GM18499 (cell line): Measurements from ENCODE around the gene PLCL1.

Source experiments
- ATAC-seq: cut with Tn5 transposase; IDR thresholded peaks from one replicate; pipeline ENCODE4 v1.9.1; 2021; ENCODE audit warnings: moderate number of reproducible peaks; ENCODE audit not compliant: insufficient read depth, unreplicated experiment

Gene PLCL1

GRCh38 chr2:197943731-197944130 lies 139.3 kb downstream of the PLCL1 start:
- no peak for ATAC-seq

GRCh38 chr2:197944416-197945096 lies 140.2 kb downstream of the PLCL1 start:
- ATAC-seq = no peak

- ATAC-seq = no peak
These were observed 142.2 kb downstream of the PLCL1 start for GRCh38 chr2:197946562-197946961.

GRCh38 chr2:197947219-197947757 lies 142.9 kb downstream of the PLCL1 start:
- no peak for ATAC-seq

- ATAC-seq = no peak
These were observed 144.8 kb downstream of the PLCL1 start for GRCh38 chr2:197949224-197949623.

- no peak for ATAC-seq
These were observed 145.6 kb downstream of the PLCL1 start for GRCh38 chr2:197950006-197950405.

- ATAC-seq = no peak
These were observed 146.3 kb downstream of the PLCL1 start for GRCh38 chr2:197950724-197951123.

- ATAC-seq = no peak
These were observed 148.3 kb downstream of the PLCL1 start for GRCh38 chr2:197952540-197953202.

- no peak for ATAC-seq
These were observed 149.9 kb downstream of the PLCL1 start for GRCh38 chr2:197954328-197954727.

GRCh38 chr2:197958592-197959150 lies 154.3 kb downstream of the PLCL1 start:
- no peak for ATAC-seq

GRCh38 chr2:197959383-197959782 lies 155.0 kb downstream of the PLCL1 start:
- no peak for ATAC-seq

GRCh38 chr2:197960786-197961185 lies 156.4 kb downstream of the PLCL1 start:
- ATAC-seq = no peak

GRCh38 chr2:197964720-197965119 lies 160.3 kb downstream of the PLCL1 start:
- ATAC-seq = no peak

GRCh38 chr2:197965756-197966155 lies 161.4 kb downstream of the PLCL1 start:
- ATAC-seq = no peak

GRCh38 chr2:197969391-197969893 lies 165.0 kb downstream of the PLCL1 start:
- no peak for ATAC-seq

- no peak for ATAC-seq
These were observed 167.7 kb downstream of the PLCL1 start for GRCh38 chr2:197972061-197972460.

GRCh38 chr2:197972587-197972986 lies 168.2 kb downstream of the PLCL1 start:
- ATAC-seq = no peak

- ATAC-seq = no peak
These were observed 169.4 kb downstream of the PLCL1 start for GRCh38 chr2:197973772-197974171.

- ATAC-seq = no peak
These were observed 171.6 kb downstream of the PLCL1 start for GRCh38 chr2:197975931-197976519.

GRCh38 chr2:197978971-197979370 lies 174.6 kb downstream of the PLCL1 start:
- ATAC-seq = no peak

GRCh38 chr2:197982565-197982964 lies 178.2 kb downstream of the PLCL1 start:
- no peak for ATAC-seq
